Spleen (tissue), 11 donors: ENCODE measurements around the gene CENPP. TPM values are rescaled to one million over a fixed set of nuclear protein-coding genes. Genes with fewer than 3 reads are reported as not detected.

ENCODE experiments used
- DNase-seq: peaks from one replicate; pipeline ENCODE4 v3.0.0-alpha.2; 2020
- H3K27ac ChIP-seq, 8 donors: fragments of 200-600 bp; sonication (generic) in 7 of 8; 1 replicate in 4 of 8; 2 replicates in 4 of 8; pipeline versions ENCODE4 v1.5.0 to v1.8.0; 2016 to 2021; ENCODE audit warnings: inconsistent platforms in 4 of 8, mild to moderate bottlenecking in 4 of 8, moderate library complexity in 1 of 8
- H3K27me3 ChIP-seq, 7 donors: fragments of 200-600 bp; sonication (generic) in 6 of 7; replicated peaks in 1 of 7; 1 replicate in 4 of 7; 2 replicates in 3 of 7; pipeline versions ENCODE4 v1.5.0 to v1.8.0; 2016 to 2021; ENCODE audit warnings: inconsistent platforms in 3 of 7, mild to moderate bottlenecking in 1 of 7
- H3K36me3 ChIP-seq, 6 donors: fragments of 200-600 bp; sonication (generic) in 5 of 6; 1 replicate in 4 of 6; 2 replicates in 2 of 6; pipeline versions ENCODE4 v1.5.0 to v1.8.0; 2016 to 2021; ENCODE audit warnings: inconsistent platforms in 2 of 6
- H3K4me1 ChIP-seq, 6 donors: fragments of 200-600 bp; sonication (generic) in 5 of 6; 1 replicate in 3 of 6; 2 replicates in 3 of 6; pipeline versions ENCODE4 v1.5.0 to v1.8.0; 2016 to 2021; ENCODE audit warnings: inconsistent platforms in 3 of 6
- H3K4me3 ChIP-seq, 8 donors: fragments of 200-600 bp; sonication (generic) in 7 of 8; 1 replicate in 4 of 8; 2 replicates in 4 of 8; pipeline versions ENCODE4 v1.5.0 to v1.8.0; 2016 to 2021; ENCODE audit warnings: inconsistent platforms in 4 of 8, mild to moderate bottlenecking in 4 of 8, moderate library complexity in 2 of 8
- H3K9me3 ChIP-seq, 8 donors: fragments of 200-600 bp; sonication (generic) in 7 of 8; 1 replicate in 4 of 8; 2 replicates in 4 of 8; pipeline versions ENCODE4 v1.5.0 to v1.8.0; 2016 to 2021; ENCODE audit warnings: inconsistent platforms in 4 of 8
- POLR2A ChIP-seq, 3 donors: fragments of 450-650 bp; IDR thresholded peaks; one replicate each; pipeline ENCODE4 v1.5.1; 2017; ENCODE audit warnings: antibody characterized with exemption in 3 of 3, mild to moderate bottlenecking in 1 of 3
- POLR2AphosphoS5 ChIP-seq, 3 donors: sonication (generic); formaldehyde crosslinking; IDR thresholded peaks; one replicate each; pipeline ENCODE4 v1.5.1; 2017; ENCODE audit warnings: antibody characterized with exemption in 3 of 3
- WGBS, 5 donors: extraction: QIAGEN DNeasy Blood & Tissue Kit in 3 of 5; methylation state at CpG; one replicate each; pipeline versions ENCODE4 v1.1.5 to v1.1.7; 2013 to 2018; 5-methylcytosine and 5-hydroxymethylcytosine counted together
- intact Hi-C: fragments of 100-400 bp; cut with DNase I; formaldehyde crosslinking; loops from one replicate; pipeline ENCODE4 v1.15.0; 2023; ENCODE audit warnings: low total_unique reads
- polyA plus RNA-seq, 3 donors: library from polyadenylated mRNA; stranded (reverse); fragments of 200-250 nt; gene quantifications; one replicate each; pipeline ENCODE4 v1.2.1, GENCODE V29; 2013
- total RNA-seq, 7 donors: library from RNA; depleted of rRNA in 3 of 7; stranded (reverse); fragments of >200 nt in 3 of 7; fragmentation: NEBNext Ultra II Directional in 4 of 7; extraction: Animal tissue kit (Norgen Biotek cat#: 25700) in 4 of 7; gene quantifications; one replicate each; pipeline versions ENCODE4 v1.1.0 to v1.2.1, GENCODE V29; 2016 to 2021
- TF ChIP-seq, protein P1 (sequence below), 11 experiments: fragments of 200-600 bp in 7 of 11; fragments of 450-650 bp in 4 of 11; sonication (generic) in 4 of 11; IDR thresholded peaks in 8 of 11; conservative IDR thresholded peaks in 3 of 11; 1 replicate in 7 of 11; 2 replicates in 4 of 11; pipeline versions ENCODE4 v1.4.0 to v1.8.0; 2016 to 2021; ENCODE audit warnings: antibody characterized with exemption in 11 of 11, inconsistent platforms in 4 of 11, mild to moderate bottlenecking in 1 of 11
- donor health status: healthy with polysubstance abuse.
- donor health status: DM: no; HTN: no; CAD: no; lungs with moderate emphysema.
- donor health status: DM: no; HTN: no; CAD: no.
- donor health status: Bipolar disorder and iron deficiency.
- donor health status: healthy.
- donor health status: DM: no; HTN: no; CAD: no.
- donor health status: DM: yes; HTN: yes; CAD: no.

The CENPP gene
- total and polyA plus RNA-seq, 10 donors: 1.7 to 15.8 (median 6.2) TPM

DNA sequence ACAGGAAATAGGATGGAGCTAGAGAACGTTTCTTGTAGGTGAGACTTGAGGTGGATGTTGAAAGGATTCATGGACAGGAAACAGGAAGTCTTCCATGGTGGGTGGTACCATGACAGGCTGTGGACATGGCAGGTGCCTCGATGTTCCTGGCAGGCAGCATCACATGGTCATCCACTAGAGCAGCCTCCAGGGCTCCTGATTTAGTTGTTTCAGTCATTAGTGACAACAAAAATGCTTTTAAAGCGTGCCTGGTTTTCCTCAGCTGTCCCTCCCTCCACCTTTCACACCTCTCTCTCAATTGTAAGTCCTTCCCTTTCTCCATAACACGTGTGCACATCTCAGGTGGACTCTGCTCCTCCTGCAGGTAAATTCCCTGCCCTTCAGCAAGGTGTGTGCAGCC, 181.7 kb downstream of the CENPP start:
- H3K27me3 ChIP-seq: no peaks in the 10 kb centered on the region
- no peaks in the 10 kb centered on the region for H3K9me3 ChIP-seq
- intact Hi-C loops: no loop called here
- no peak for TF ChIP-seq POLR2A (IDR thresholded peaks at IDR 0.05)
- TF ChIP-seq, protein P1, sequence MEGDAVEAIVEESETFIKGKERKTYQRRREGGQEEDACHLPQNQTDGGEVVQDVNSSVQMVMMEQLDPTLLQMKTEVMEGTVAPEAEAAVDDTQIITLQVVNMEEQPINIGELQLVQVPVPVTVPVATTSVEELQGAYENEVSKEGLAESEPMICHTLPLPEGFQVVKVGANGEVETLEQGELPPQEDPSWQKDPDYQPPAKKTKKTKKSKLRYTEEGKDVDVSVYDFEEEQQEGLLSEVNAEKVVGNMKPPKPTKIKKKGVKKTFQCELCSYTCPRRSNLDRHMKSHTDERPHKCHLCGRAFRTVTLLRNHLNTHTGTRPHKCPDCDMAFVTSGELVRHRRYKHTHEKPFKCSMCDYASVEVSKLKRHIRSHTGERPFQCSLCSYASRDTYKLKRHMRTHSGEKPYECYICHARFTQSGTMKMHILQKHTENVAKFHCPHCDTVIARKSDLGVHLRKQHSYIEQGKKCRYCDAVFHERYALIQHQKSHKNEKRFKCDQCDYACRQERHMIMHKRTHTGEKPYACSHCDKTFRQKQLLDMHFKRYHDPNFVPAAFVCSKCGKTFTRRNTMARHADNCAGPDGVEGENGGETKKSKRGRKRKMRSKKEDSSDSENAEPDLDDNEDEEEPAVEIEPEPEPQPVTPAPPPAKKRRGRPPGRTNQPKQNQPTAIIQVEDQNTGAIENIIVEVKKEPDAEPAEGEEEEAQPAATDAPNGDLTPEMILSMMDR (IDR thresholded peaks at IDR 0.05 in 8 of 11, conservative IDR thresholded peaks at IDR 0.05 in 3 of 11): no peak
- no peak for TF ChIP-seq POLR2AphosphoS5 (IDR thresholded peaks at IDR 0.05)
- H3K36me3 ChIP-seq: no peaks in the 10 kb centered on the region
- DNase-seq: no peak
- H3K27ac ChIP-seq: no peak overlapping the region
- no peak overlapping the region for H3K4me3 ChIP-seq
- WGBS, 5 donors: 52 to 68% (median 57%) methylated on average over 4 of the region's 4 CpGs
- H3K4me1 ChIP-seq: no peaks in the 10 kb centered on the region

DNA sequence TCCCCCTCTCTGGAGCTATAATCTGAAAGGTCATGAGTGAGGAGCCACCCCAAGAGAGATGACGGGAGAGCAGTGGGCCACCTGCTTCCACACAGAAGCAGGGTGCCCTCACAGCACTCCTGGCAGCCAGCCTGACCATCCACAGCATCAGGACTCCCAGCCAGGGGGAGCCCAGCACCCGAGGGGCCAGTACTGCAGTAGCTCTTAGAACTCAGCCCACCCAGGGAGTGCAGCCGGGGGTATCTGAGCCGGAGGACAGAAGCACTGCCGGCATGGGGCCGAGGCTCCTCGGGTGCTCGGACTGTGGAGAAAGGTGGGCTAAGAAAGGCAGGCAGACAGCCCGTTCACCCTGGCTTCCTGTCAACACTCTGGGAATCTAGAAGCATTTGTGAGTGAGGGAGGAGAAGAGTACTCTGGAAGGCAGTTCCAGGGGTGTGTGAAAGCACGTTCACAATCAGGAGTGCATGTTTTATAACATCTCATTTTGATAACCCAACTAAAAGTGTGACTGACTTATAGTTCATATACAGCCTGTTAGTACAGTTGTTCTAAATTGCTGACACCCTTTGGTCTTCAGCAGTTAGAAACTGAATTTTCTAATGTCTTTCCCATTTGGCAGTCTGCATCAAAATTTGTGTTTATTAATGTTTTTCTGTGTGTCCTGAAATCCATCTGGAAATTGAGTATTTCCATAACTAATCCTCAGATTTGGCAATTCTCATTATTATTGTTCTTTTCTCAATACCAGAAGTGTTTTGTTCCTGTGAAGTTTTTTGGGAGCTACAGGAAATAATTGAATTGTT, 182.5 kb downstream of the CENPP start:
- intact Hi-C loops: no loop called here
- 69 to 89% (median 85%) methylated on average over 9 to 10 of the region's 10 CpGs for WGBS, 5 donors

DNA sequence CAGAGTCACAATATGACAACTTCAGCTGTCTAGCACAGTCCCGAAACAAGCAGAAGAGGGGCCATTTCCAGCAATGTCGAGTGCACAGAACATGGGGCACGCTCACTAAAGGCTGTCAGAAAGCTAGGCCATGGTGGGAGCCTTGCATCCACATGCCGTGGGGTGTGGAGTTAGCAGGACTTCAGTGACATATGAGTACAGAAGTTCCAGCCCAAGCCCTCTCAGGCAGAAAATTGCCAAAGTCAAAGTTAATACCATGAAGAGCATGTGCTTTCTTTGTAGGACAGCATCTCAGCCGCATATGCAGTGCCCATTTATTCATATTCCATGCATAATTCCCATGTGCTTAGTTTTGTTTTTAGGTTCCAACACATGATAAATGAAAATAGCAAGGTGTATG, 183.3 kb downstream of the CENPP start:
- TF ChIP-seq POLR2AphosphoS5 (IDR thresholded peaks at IDR 0.05) (no peak), POLR2A (IDR thresholded peaks at IDR 0.05) (no peak)
- TF ChIP-seq, protein P1 (IDR thresholded peaks at IDR 0.05 in 8 of 11, conservative IDR thresholded peaks at IDR 0.05 in 3 of 11): no peak
- H3K36me3 ChIP-seq: no peaks in the 10 kb centered on the region
- no peak for DNase-seq
- no peaks in the 10 kb centered on the region for H3K9me3 ChIP-seq
- intact Hi-C loops: no loop called here
- H3K4me3 ChIP-seq: no peak overlapping the region
- no peak overlapping the region for H3K27ac ChIP-seq
- no peaks in the 10 kb centered on the region for H3K27me3 ChIP-seq
- H3K4me1 ChIP-seq: no peaks in the 10 kb centered on the region
- WGBS, 5 donors: 94 to 99% (median 95%) methylated on average over 5 of the region's 5 CpGs

More for the DNA sequence above, 182.5 kb downstream of the CENPP start:
- no peak overlapping the region for H3K4me3 ChIP-seq
- no peak overlapping the region for H3K27ac ChIP-seq
- TF ChIP-seq, protein P1 (IDR thresholded peaks at IDR 0.05 in 8 of 11, conservative IDR thresholded peaks at IDR 0.05 in 3 of 11): no peak
- no peak for TF ChIP-seq POLR2A (IDR thresholded peaks at IDR 0.05)
- no peak for TF ChIP-seq POLR2AphosphoS5 (IDR thresholded peaks at IDR 0.05)
- H3K9me3 ChIP-seq: no peaks in the 10 kb centered on the region
- no peaks in the 10 kb centered on the region for H3K4me1 ChIP-seq
- DNase-seq: no peak
- no peaks in the 10 kb centered on the region for H3K27me3 ChIP-seq
- no peaks in the 10 kb centered on the region for H3K36me3 ChIP-seq

DNA sequence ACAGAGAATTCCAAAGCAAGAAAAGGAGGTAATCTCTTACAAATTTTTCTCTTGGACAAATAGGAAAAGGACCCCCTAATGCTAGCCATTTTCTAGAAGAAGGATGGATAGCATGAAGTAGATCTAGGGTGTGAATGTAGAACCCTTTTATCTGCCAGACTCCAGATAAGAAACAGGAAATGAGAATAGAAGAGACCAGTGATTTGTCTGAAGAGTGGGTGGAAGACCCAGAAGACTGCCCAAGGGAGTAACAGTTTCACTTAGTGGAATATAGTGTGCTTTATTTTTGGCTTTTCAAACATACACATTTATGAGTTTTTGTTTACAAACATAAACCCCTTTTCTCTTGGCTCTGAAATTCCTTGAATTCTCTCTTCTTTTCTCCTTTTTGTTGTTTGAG, 185.0 kb downstream of the CENPP start:
- DNase-seq: no peak
- Histone ChIP-seq H3K27ac (no peak overlapping the region), H3K9me3 (no peaks in the 10 kb centered on the region), H3K27me3 (no peaks in the 10 kb centered on the region), H3K4me3 (no peak overlapping the region), H3K4me1 (no peaks in the 10 kb centered on the region), H3K36me3 (no peaks in the 10 kb centered on the region)
- TF ChIP-seq, protein P1 (IDR thresholded peaks at IDR 0.05 in 8 of 11, conservative IDR thresholded peaks at IDR 0.05 in 3 of 11): no peak
- TF ChIP-seq POLR2AphosphoS5 (IDR thresholded peaks at IDR 0.05): no peak
- TF ChIP-seq POLR2A (IDR thresholded peaks at IDR 0.05): no peak
- intact Hi-C loops: no loop called here
